OCI-LY7 (cell line): ENCODE results near the gene KCTD5. TPM values are rescaled to one million over a fixed set of nuclear protein-coding genes. Genes with fewer than 3 reads are reported as not detected.
"Not testable (repeated sequence)": the region's sequence is repeated elsewhere in the genome, so short reads cannot be mapped to it uniquely, and the experiment has no call there.

Source experiments
- BruUV-seq: library from RNA; stranded (reverse); fragments of 400-500 nt; replicated peaks from 2 replicates; lab custom pipeline; 2021; lab: Mats Ljungman, UMichigan
- CTCF ChIA-PET: fragments of 300-600 bp; sonication (Branson Sonifier 250); formaldehyde crosslinking; loops from one replicate; lab custom pipeline; 2022; ENCODE audit warnings: antibody characterized with exemption; ENCODE audit not compliant: unreplicated experiment; lab: Charles Lee
- POLR2A ChIA-PET: fragments of 300-600 bp; sonication (Branson Sonifier 250); formaldehyde crosslinking; loops from one replicate; lab custom pipeline; 2022; ENCODE audit warnings: antibody characterized with exemption; lab: Charles Lee
- DNase-seq: peaks from one replicate; pipeline ENCODE4 v3.0.0-alpha.2; 2015; ENCODE audit warnings: low spot score
- H2AFZ ChIP-seq: fragments of 200-600 bp; sonication (generic), shearing (Covaris generic); 2 replicates; pipeline ENCODE4 v1.6.1; 2014; ENCODE audit warnings: mild to moderate bottlenecking, antibody characterized with exemption, low read length, moderate library complexity
- H3K27ac ChIP-seq: fragments of 200-600 bp; sonication (generic); 2 replicates; pipeline ENCODE4 v1.5.1; 2014; ENCODE audit warnings: mixed run types, low read depth, mild to moderate bottlenecking, moderate library complexity, low read length, inconsistent platforms; ENCODE audit not compliant: poor library complexity, severe bottlenecking
- H3K36me3 ChIP-seq: fragments of 200-600 bp; sonication (generic); 2 replicates; pipeline ENCODE4 v1.6.1; 2014; ENCODE audit warnings: mild to moderate bottlenecking, antibody characterized with exemption, low read length, moderate library complexity, mixed read lengths; ENCODE audit not compliant: insufficient read depth
- H3K4me1 ChIP-seq: fragments of 200-600 bp; sonication (generic); 2 replicates; pipeline ENCODE4 v1.5.1; 2014; ENCODE audit warnings: mild to moderate bottlenecking, low read length; ENCODE audit not compliant: insufficient read depth, poor library complexity, severe bottlenecking
- H3K4me2 ChIP-seq: fragments of 200-600 bp; sonication (generic); 2 replicates; pipeline ENCODE4 v1.6.1; 2014; ENCODE audit warnings: mild to moderate bottlenecking, low read length
- H3K4me3 ChIP-seq: fragments of 200-600 bp; sonication (generic); 2 replicates; pipeline ENCODE4 v1.5.1; 2014; ENCODE audit warnings: mild to moderate bottlenecking, low read depth, low read length; ENCODE audit not compliant: poor library complexity, severe bottlenecking
- H3K79me2 ChIP-seq: fragments of 200-600 bp; sonication (generic); 2 replicates; pipeline ENCODE4 v1.6.1; 2016; ENCODE audit warnings: low read depth, mild to moderate bottlenecking, low read length, moderate library complexity, mixed read lengths; ENCODE audit not compliant: insufficient read depth
- H3K9me2 ChIP-seq: fragments of 200-600 bp; sonication (generic); 2 replicates; pipeline ENCODE4 v1.6.1; 2016; ENCODE audit warnings: mild to moderate bottlenecking, low read length, mixed read lengths; ENCODE audit not compliant: insufficient read depth
- H3K9me3 ChIP-seq: fragments of 200-600 bp; sonication (generic); 2 replicates; pipeline ENCODE4 v1.6.1; 2014; ENCODE audit warnings: mild to moderate bottlenecking, mixed run types, low read length, mixed read lengths
- H4K20me1 ChIP-seq: fragments of 200-600 bp; sonication (generic); 2 replicates; pipeline ENCODE4 v1.6.1; 2014; ENCODE audit warnings: mild to moderate bottlenecking, antibody characterized with exemption, low read length, moderate library complexity, mixed read lengths; ENCODE audit not compliant: insufficient read depth
- CTCF ChIP-seq: fragments of 200-600 bp; sonication (generic); conservative IDR thresholded peaks from 2 replicates; pipeline ENCODE4 v1.5.1; 2014; ENCODE audit warnings: mild to moderate bottlenecking, antibody characterized with exemption, low read length, moderate library complexity, mixed read lengths
- EZH2phosphoT487 ChIP-seq: fragments of 200-600 bp; sonication (generic); IDR thresholded peaks from 2 replicates; pipeline ENCODE4 v1.6.1; 2018; ENCODE audit warnings: low read depth, borderline replicate concordance, mild to moderate bottlenecking, mixed run types, antibody characterized with exemption, low read length, moderate library complexity, mixed read lengths
- intact Hi-C: fragments of 100-400 bp; cut with micrococcal nuclease; formaldehyde crosslinking; loops from one replicate; pipeline ENCODE4 v1.10.0; 2022; ENCODE audit not compliant: unreplicated experiment
- total RNA-seq, 2 experiments: library from RNA; depleted of rRNA in 1 of 2; stranded (reverse); fragments of >200 nt in 1 of 2; shearing (Covaris generic) in 1 of 2; gene quantifications; 2 replicates each; pipeline ENCODE4 v1.2.3, GENCODE V29; 2014 to 2022

The KCTD5 gene
- total RNA-seq, 2 experiments from 2014 or later = 25.8 to 34.6 TPM

- CTCF ChIA-PET = no interaction called here
- intact Hi-C loops = no loop called here
- H2AFZ ChIP-seq = no peak overlapping the region
Observed at GRCh38 chr16:2656985-2657384, 25.3 kb upstream of the KCTD5 start.

GRCh38 chr16:2657803-2658202 lies 24.5 kb upstream of the KCTD5 start:
- H3K9me3 ChIP-seq, CTCF ChIA-PET, POLR2A ChIA-PET, BruUV-seq, H3K79me2 ChIP-seq, H3K4me3 ChIP-seq, H3K36me3 ChIP-seq, intact Hi-C loops, H3K9me2 ChIP-seq, H3K4me2 ChIP-seq, H3K27ac ChIP-seq, H4K20me1 ChIP-seq, H2AFZ ChIP-seq, DNase-seq, H3K4me1 ChIP-seq: not testable (repeated sequence)

More at GRCh38 chr16:2656985-2657384, 25.3 kb upstream of the KCTD5 start:
- Histone ChIP-seq H3K4me3 (no peak overlapping the region), H3K4me2 (no peak overlapping the region), H3K4me1 (no peaks in the 10 kb centered on the region), H3K9me2 (no peaks in the 10 kb centered on the region), H3K79me2 (no peaks in the 10 kb centered on the region), H3K9me3 (no peaks in the 10 kb centered on the region), H3K36me3 (no peaks in the 10 kb centered on the region), H4K20me1 (no peaks in the 10 kb centered on the region), H3K27ac (no peak overlapping the region)
- DNase-seq = no peak
- BruUV-seq = no TSS peak
- TF ChIP-seq CTCF (no peak), EZH2phosphoT487 (no peak)
- POLR2A ChIA-PET = no interaction called here

- H3K27ac ChIP-seq, DNase-seq, BruUV-seq, H3K4me3 ChIP-seq, H4K20me1 ChIP-seq, H3K36me3 ChIP-seq, H3K9me3 ChIP-seq, H3K9me2 ChIP-seq, H3K4me2 ChIP-seq, intact Hi-C loops, H3K4me1 ChIP-seq, H3K79me2 ChIP-seq, CTCF ChIA-PET, POLR2A ChIA-PET, H2AFZ ChIP-seq: not testable (repeated sequence)
Observed at GRCh38 chr16:2659560-2659959, 22.8 kb upstream of the KCTD5 start.

- H3K79me2 ChIP-seq, H3K27ac ChIP-seq, H3K4me3 ChIP-seq, intact Hi-C loops, H3K9me2 ChIP-seq, H3K36me3 ChIP-seq, H2AFZ ChIP-seq, BruUV-seq, H3K4me1 ChIP-seq, H3K9me3 ChIP-seq, POLR2A ChIA-PET, DNase-seq, H3K4me2 ChIP-seq, CTCF ChIA-PET, H4K20me1 ChIP-seq: not testable (repeated sequence)
Observed at GRCh38 chr16:2660014-2660662, 22.2 kb upstream of the KCTD5 start.
